GM12878 (cell line): ENCODE data around the gene ACOT4. TPM values are rescaled to one million over a fixed set of nuclear protein-coding genes. Genes with fewer than 3 reads are reported as not detected.

Source experiments
- ATAC-seq: fragments of 200-7000 bp; cut with Tn5 transposase; 3 replicates; pipeline ENCODE4 v1.9.1; 2020; ENCODE audit warnings: mild to moderate bottlenecking, moderate library complexity
- BruUV-seq: library from RNA; stranded (reverse); fragments of 400-500 nt; replicated peaks from 2 replicates; lab custom pipeline; 2021; lab: Mats Ljungman, UMichigan
- CTCF ChIA-PET: fragments of 300-600 bp; sonication (Branson Sonifier 250); formaldehyde crosslinking; extraction: SDS; loops from one replicate; lab custom pipeline; 2021; ENCODE audit warnings: inconsistent platforms; lab: Yijun Ruan, JAX
- POLR2A ChIA-PET: fragments of 350-600 bp; formaldehyde crosslinking; extraction: SDS; loops from one replicate; lab custom pipeline; 2021; ENCODE audit warnings: inconsistent platforms; lab: Charles Lee
- RAD21 ChIA-PET: fragments of 300-600 bp; sonication (Branson Sonifier 250); formaldehyde crosslinking; loops from one replicate; lab custom pipeline; 2023; ENCODE audit warnings: antibody characterized with exemption; ENCODE audit not compliant: unreplicated experiment; lab: Charles Lee
- SMC1A ChIA-PET: fragments of 300-600 bp; sonication (Branson Sonifier 250); formaldehyde crosslinking; loops from one replicate; lab custom pipeline; 2023; ENCODE audit not compliant: unreplicated experiment, uncharacterized antibody; lab: Charles Lee
- DNase-seq: peaks from one replicate; pipeline ENCODE4 v3.0.0-alpha.2; 2011; ENCODE audit warnings: low read depth, low spot score
- FAIRE-seq: peaks from 3 replicates; lab custom pipeline; 2011; peaks lifted over from hg19 to GRCh38; lab: Jason Lieb, UNC
- H2AFZ ChIP-seq: 2 replicates; pipeline ENCODE4 v1.6.0; 2011; ENCODE audit warnings: low read depth, low read length, control low read depth; ENCODE audit not compliant: control insufficient read depth
- H3K27ac ChIP-seq: 2 replicates; pipeline ENCODE4 v1.5.1; 2011; ENCODE audit warnings: control low read depth; ENCODE audit not compliant: control insufficient read depth, insufficient read depth
- H3K27me3 ChIP-seq, 2 experiments: replicated peaks in 1 of 2; 2 replicates each; pipeline versions ENCODE4 v1.6.0 to v1.6.1; 2011; ENCODE audit warnings: low read length in 1 of 2; ENCODE audit not compliant: control insufficient read depth in 2 of 2, insufficient read depth in 2 of 2
- H3K36me3 ChIP-seq, 2 experiments: 2 replicates each; pipeline ENCODE4 v1.5.1; 2011; ENCODE audit warnings: low read length in 1 of 2; ENCODE audit not compliant: control insufficient read depth in 2 of 2, insufficient read depth in 2 of 2
- H3K4me1 ChIP-seq: 2 replicates; pipeline ENCODE4 v1.6.1; 2011; ENCODE audit warnings: mild to moderate bottlenecking, low read length, moderate library complexity, mixed read lengths; ENCODE audit not compliant: control insufficient read depth, insufficient read depth
- H3K4me2 ChIP-seq: 2 replicates; pipeline ENCODE4 v1.6.0; 2011; ENCODE audit warnings: control low read depth; ENCODE audit not compliant: control insufficient read depth, insufficient read depth
- H3K4me3 ChIP-seq: fragments of 200-600 bp; sonication (generic); 2 replicates; pipeline ENCODE4 v1.5.1; 2016
- H3K79me2 ChIP-seq: 2 replicates; pipeline ENCODE4 v1.6.0; 2011; ENCODE audit warnings: low read length; ENCODE audit not compliant: control insufficient read depth, insufficient read depth
- H3K9ac ChIP-seq: 2 replicates; pipeline ENCODE4 v1.8.0; 2011; ENCODE audit warnings: low read length, control low read depth, mixed read lengths; ENCODE audit not compliant: control insufficient read depth, insufficient read depth
- H3K9me3 ChIP-seq: replicated peaks from 3 replicates; pipeline ENCODE4 v1.5.1; 2011; ENCODE audit warnings: mild to moderate bottlenecking, low read length; ENCODE audit not compliant: control insufficient read depth, insufficient read depth
- H4K20me1 ChIP-seq: 2 replicates; pipeline ENCODE4 v1.6.0; 2011; ENCODE audit not compliant: control insufficient read depth, insufficient read depth
- BCL11A ChIP-seq: IDR thresholded peaks from 2 replicates; pipeline ENCODE4 v1.6.1; 2011; ENCODE audit warnings: low read depth, low read length
- EZH2 ChIP-seq: IDR thresholded peaks from 2 replicates; pipeline ENCODE4 v1.6.1; 2012; ENCODE audit warnings: low read depth, mild to moderate bottlenecking, control low read depth, inconsistent platforms, low read length, borderline replicate concordance; ENCODE audit not compliant: control insufficient read depth
- SMAD5 ChIP-seq: IDR thresholded peaks from 2 replicates; pipeline ENCODE4 v1.6.1; 2016; ENCODE audit warnings: antibody characterized with exemption, low read depth
- WGBS: methylation state at CpG from one replicate; pipeline ENCODE4 v1.1.6; 2016; ENCODE audit warnings: low lambda C conversion rate; ENCODE audit not compliant: insufficient replicate concordance, insufficient coverage; ENCODE audit errors: missing lambda C conversion rate; 5-methylcytosine and 5-hydroxymethylcytosine counted together
- in situ Hi-C: fragments of 300-500 bp; cut with MboI; formaldehyde crosslinking; loops from 9 replicates; pipeline ENCODE4 v1.14.3; 2018; ENCODE audit warnings: mixed read lengths
- intact Hi-C: fragments of 100-400 bp; cut with micrococcal nuclease; formaldehyde crosslinking; loops from one replicate; pipeline ENCODE4 v1.14.2; 2022; ENCODE audit not compliant: unreplicated experiment
- polyA plus RNA-seq, 11 experiments: library from polyadenylated mRNA; depleted of rRNA in 4 of 11; unstranded in 6 of 11; stranded (reverse) in 5 of 11; fragments of >200 nt; fragmentation: Nextera tagmentation in 4 of 11; fragmentation: Illumina TruSeq in 1 of 11; extraction: Ambion mirVana in 4 of 11; extraction: Trizol in 1 of 11; gene quantifications; 1 replicate in 1 of 11; 2 replicates in 10 of 11; pipeline versions ENCODE4 v1.2.1 to v1.2.3, GENCODE V29; 2011 to 2016; ENCODE audit warnings: inconsistent platforms in 2 of 11, missing spikeins in 2 of 11, low read depth in 1 of 11
- total RNA-seq, 4 experiments: library from RNA; depleted of rRNA in 3 of 4; stranded (reverse); fragments of >200 nt in 3 of 4; fragmentation: Illumina TruSeq in 1 of 4; extraction: Trizol in 1 of 4; gene quantifications; 2 replicates each; pipeline versions ENCODE4 v1.2.1 to v1.2.3, GENCODE V29; 2013 to 2021

ACOT4 gene
- total and polyA plus RNA-seq, 10 of the 15 experiments (the other 5 are each of a cell fraction or from before 2014, with no cell fraction given) = 0.68 to 3.8 (median 2.0) TPM

DNA sequence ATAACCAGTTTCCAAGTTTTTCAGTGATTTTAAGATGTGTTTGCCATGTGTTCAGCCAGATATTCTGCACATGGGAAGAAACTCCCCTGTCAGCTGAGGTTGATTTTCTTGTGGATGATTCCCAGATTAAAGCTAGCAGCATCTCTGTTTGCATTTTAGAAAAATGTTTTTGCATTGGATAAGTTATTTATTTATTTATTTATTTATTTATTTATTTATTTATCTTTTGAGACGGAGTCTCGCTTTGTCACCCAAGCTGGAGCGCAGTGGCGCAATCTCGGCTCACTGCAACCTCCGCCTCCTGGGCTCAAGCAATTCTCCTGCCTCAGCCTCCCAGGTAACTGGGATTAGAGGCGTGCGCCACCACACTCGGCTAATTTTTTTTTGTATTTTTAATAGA is 2.8 kb downstream of the ACOT4 start:
- TF ChIP-seq EZH2 = no peak

DNA sequence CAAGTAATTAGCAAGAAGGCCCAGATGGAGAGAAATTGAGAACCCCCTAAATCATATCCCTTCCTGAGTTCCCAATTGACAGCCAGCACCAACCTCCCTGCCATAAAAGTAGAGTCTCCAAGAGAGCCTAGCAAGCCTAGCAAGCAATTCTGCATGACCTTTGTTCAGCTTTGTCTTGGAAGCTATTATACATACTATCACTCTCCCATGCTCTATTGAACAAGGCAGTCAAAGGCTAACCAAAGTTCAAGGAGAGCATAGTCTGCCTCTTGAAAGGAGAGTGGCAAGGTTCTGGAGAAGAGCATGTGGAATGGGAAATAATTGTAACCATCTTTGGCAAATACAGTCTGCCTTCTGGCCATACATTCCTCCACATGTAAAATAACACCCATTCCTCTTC is 7.8 kb downstream of the ACOT4 start:
- Histone ChIP-seq H2AFZ (no peak overlapping the region), H3K79me2 (no peaks in the 10 kb centered on the region), H3K4me3 (no peak overlapping the region), H4K20me1 (no peaks in the 10 kb centered on the region), H3K9me3 (no peaks in the 10 kb centered on the region), H3K4me1 (no peaks in the 10 kb centered on the region), H3K9ac (no peak overlapping the region), H3K27ac (no peak overlapping the region), H3K36me3 (no peaks in the 10 kb centered on the region), H3K4me2 (no peak overlapping the region), H3K27me3 (no peaks in the 10 kb centered on the region)
- TF ChIP-seq SMAD5 (no peak), BCL11A (no peak)
- FAIRE-seq (no peak), ATAC-seq (no peak), DNase-seq (no peak)
- intact Hi-C loops = no loop called here
- in situ Hi-C loops = no loop called here
- SMC1A ChIA-PET = interaction anchor here (0.7 to 2.1 kb wide), 4 partner anchors 27 to 91 kb away, joined by 3 to 8 read pairs (median 3); no protein-coding TSS in a partner anchor
- POLR2A ChIA-PET = no interaction called here
- RAD21 ChIA-PET = interaction anchor here (0.6 kb wide), 1 partner anchor 30 kb away, joined by 3 read pairs; no protein-coding TSS in a partner anchor
- CTCF ChIA-PET = interaction anchor here (1.3 kb wide), 1 partner anchor 29 kb away, joined by 4 read pairs; no protein-coding TSS in a partner anchor
- no TSS peak for BruUV-seq

More for the DNA sequence above, 2.8 kb downstream of the ACOT4 start:
- intact Hi-C loops (no loop called here), in situ Hi-C loops (no loop called here)
- Histone ChIP-seq H3K27ac (no peak overlapping the region), H3K4me3 (no peak overlapping the region), H3K36me3 (no peaks in the 10 kb centered on the region), H3K27me3 (no peaks in the 10 kb centered on the region), H2AFZ (no peak overlapping the region), H4K20me1 (no peaks in the 10 kb centered on the region), H3K9ac (no peak overlapping the region), H3K4me1 (no peaks in the 10 kb centered on the region), H3K4me2 (no peak overlapping the region), H3K9me3 (no peaks in the 10 kb centered on the region), H3K79me2 (no peaks in the 10 kb centered on the region)
- DNase-seq (no peak), ATAC-seq (no peak), FAIRE-seq (no peak)
- CTCF ChIA-PET = interaction anchor here (1.9 kb wide), 2 partner anchors 24 to 85 kb away, joined by 4 to 5 read pairs; no protein-coding TSS in a partner anchor
- 93% methylated on average over 9 of the region's 9 CpGs for WGBS
- POLR2A ChIA-PET = interaction anchor here (0.6 kb wide), 1 partner anchor 543 kb away, joined by 3 read pairs; no protein-coding TSS in a partner anchor
- RAD21 ChIA-PET = no interaction called here
- BruUV-seq = no TSS peak
- SMC1A ChIA-PET = no interaction called here
